HepG2 (cell line): ENCODE measurements around the gene ADSS1. TPM values are rescaled to one million over a fixed set of nuclear protein-coding genes. Genes with fewer than 3 reads are reported as not detected.

Experiments
- ADNP ChIP-seq: sonication (generic); formaldehyde crosslinking; IDR thresholded peaks from 2 replicates; pipeline ENCODE4 v1.4.0; 2020; ENCODE audit warnings: missing genetic modification reagents
- KMT2A ChIP-seq: sonication (generic); formaldehyde crosslinking; IDR thresholded peaks from 2 replicates; pipeline ENCODE4 v1.4.0; 2020; ENCODE audit warnings: missing genetic modification reagents
- MAZ ChIP-seq, 2 experiments: sonication (generic) in 1 of 2; formaldehyde crosslinking in 1 of 2; IDR thresholded peaks; 2 replicates each; pipeline versions ENCODE4 v1.5.0 to v1.6.1; 2012 to 2020; ENCODE audit warnings: low read depth in 2 of 2, mild to moderate bottlenecking in 2 of 2, borderline replicate concordance in 1 of 2, improper control_type of control experiment in 1 of 2, low read length in 1 of 2, missing genetic modification reagents in 1 of 2, moderate library complexity in 1 of 2
- NONO ChIP-seq, 2 experiments: fragments of 450-650 bp in 1 of 2; sonication (generic) in 1 of 2; formaldehyde crosslinking in 1 of 2; IDR thresholded peaks in 1 of 2; conservative IDR thresholded peaks in 1 of 2; 2 replicates each; pipeline versions ENCODE4 v1.6.1 to v1.8.0; 2017 to 2022; ENCODE audit warnings: mild to moderate bottlenecking in 1 of 2, missing genetic modification reagents in 1 of 2, moderate library complexity in 1 of 2
- PPARG ChIP-seq: conservative IDR thresholded peaks from 2 replicates; pipeline ENCODE4 v1.6.1; 2016; ENCODE audit warnings: missing biosample characterization, missing genetic modification reagents
- RBM39 ChIP-seq: fragments of 200-400 bp; formaldehyde crosslinking; IDR thresholded peaks from one replicate; pipeline ENCODE4 v1.6.1; 2018; ENCODE audit warnings: antibody characterized with exemption, mild to moderate bottlenecking, low read depth, low read length; ENCODE audit not compliant: poor library complexity, severe bottlenecking
- SRSF1 ChIP-seq: fragments of 200-400 bp; formaldehyde crosslinking; optimal IDR thresholded peaks from 2 replicates; pipeline ENCODE3; 2017; ENCODE audit warnings: mild to moderate bottlenecking, low read depth, low read length, moderate library complexity
- TARDBP ChIP-seq: sonication (generic); formaldehyde crosslinking; IDR thresholded peaks from 2 replicates; pipeline ENCODE4 v1.8.0; 2022; ENCODE audit warnings: mild to moderate bottlenecking, missing genetic modification reagents
- ZNF10 ChIP-seq: sonication (generic); formaldehyde crosslinking; IDR thresholded peaks from 2 replicates; pipeline ENCODE4 v1.4.0; 2020; ENCODE audit warnings: mild to moderate bottlenecking, low read depth, missing genetic modification reagents, borderline replicate concordance
- ZNF296 ChIP-seq: sonication (generic); formaldehyde crosslinking; conservative IDR thresholded peaks from 2 replicates; pipeline ENCODE4 v1.5.0; 2020; ENCODE audit warnings: mild to moderate bottlenecking, missing genetic modification reagents
- ZNF33B ChIP-seq: sonication (generic); formaldehyde crosslinking; IDR thresholded peaks from 2 replicates; pipeline ENCODE4 v1.5.1; 2020; ENCODE audit warnings: mild to moderate bottlenecking, missing genetic modification reagents
- ZNF343 ChIP-seq: sonication (generic); formaldehyde crosslinking; IDR thresholded peaks from 2 replicates; pipeline ENCODE4 v1.4.0; 2020; ENCODE audit warnings: mild to moderate bottlenecking, missing genetic modification reagents
- ZNF382 ChIP-seq: sonication (generic); formaldehyde crosslinking; IDR thresholded peaks from 2 replicates; pipeline ENCODE4 v1.5.0; 2020; ENCODE audit warnings: missing genetic modification reagents, mild to moderate bottlenecking, borderline replicate concordance
- ZSCAN21 ChIP-seq: sonication (generic); formaldehyde crosslinking; IDR thresholded peaks from 2 replicates; pipeline ENCODE4 v1.8.0; 2022; ENCODE audit warnings: mild to moderate bottlenecking, missing genetic modification reagents, moderate library complexity, borderline replicate concordance
- ZSCAN22 ChIP-seq: sonication (generic); formaldehyde crosslinking; IDR thresholded peaks from 2 replicates; pipeline ENCODE4 v1.4.0; 2020; ENCODE audit warnings: mild to moderate bottlenecking, missing genetic modification reagents
- polyA plus RNA-seq, 8 experiments: library from polyadenylated mRNA; depleted of rRNA in 3 of 8; stranded (reverse) in 7 of 8; unstranded in 1 of 8; fragments of >200 nt; fragmentation: Illumina TruSeq in 4 of 8; extraction: Trizol in 4 of 8; gene quantifications; 2 replicates each; pipeline versions ENCODE4 v1.2.1 to v1.2.3, GENCODE V29; 2011 to 2016; ENCODE audit warnings: low read depth in 4 of 8, missing spikeins in 1 of 8, mixed read lengths in 1 of 8; ENCODE audit not compliant: insufficient read depth in 1 of 8
- total RNA-seq, 5 experiments: library from RNA; depleted of rRNA; stranded (reverse); fragments of >200 nt; fragmentation: Illumina TruSeq; extraction: Trizol; gene quantifications; 2 replicates each; pipeline ENCODE4 v1.2.3, GENCODE V29; 2016; ENCODE audit warnings: low read depth in 1 of 5
- TF ChIP-seq, protein P1 (sequence below): IDR thresholded peaks from 2 replicates; pipeline ENCODE4 v1.6.1; 2012; ENCODE audit warnings: inconsistent platforms
- TF ChIP-seq, protein P2 (sequence below): sonication (generic); formaldehyde crosslinking; IDR thresholded peaks from 2 replicates; pipeline ENCODE4 v1.5.1; 2020; ENCODE audit warnings: missing genetic modification reagents, mild to moderate bottlenecking, borderline replicate concordance
- TF ChIP-seq, protein P3 (sequence below): sonication (generic); formaldehyde crosslinking; IDR thresholded peaks from 2 replicates; pipeline ENCODE4 v1.5.1; 2020; ENCODE audit warnings: mild to moderate bottlenecking, missing genetic modification reagents
- TF ChIP-seq, protein P4 (sequence below): sonication (generic); formaldehyde crosslinking; IDR thresholded peaks from 2 replicates; pipeline ENCODE4 v1.8.0; 2022; ENCODE audit warnings: missing genetic modification reagents, mild to moderate bottlenecking, moderate library complexity, borderline replicate concordance

ADSS1 gene
- total and polyA plus RNA-seq, 2 of the 13 experiments (the other 11 are each of a cell fraction or from before 2014, with no cell fraction given) = 1.0 to 36.7 TPM

DNA sequence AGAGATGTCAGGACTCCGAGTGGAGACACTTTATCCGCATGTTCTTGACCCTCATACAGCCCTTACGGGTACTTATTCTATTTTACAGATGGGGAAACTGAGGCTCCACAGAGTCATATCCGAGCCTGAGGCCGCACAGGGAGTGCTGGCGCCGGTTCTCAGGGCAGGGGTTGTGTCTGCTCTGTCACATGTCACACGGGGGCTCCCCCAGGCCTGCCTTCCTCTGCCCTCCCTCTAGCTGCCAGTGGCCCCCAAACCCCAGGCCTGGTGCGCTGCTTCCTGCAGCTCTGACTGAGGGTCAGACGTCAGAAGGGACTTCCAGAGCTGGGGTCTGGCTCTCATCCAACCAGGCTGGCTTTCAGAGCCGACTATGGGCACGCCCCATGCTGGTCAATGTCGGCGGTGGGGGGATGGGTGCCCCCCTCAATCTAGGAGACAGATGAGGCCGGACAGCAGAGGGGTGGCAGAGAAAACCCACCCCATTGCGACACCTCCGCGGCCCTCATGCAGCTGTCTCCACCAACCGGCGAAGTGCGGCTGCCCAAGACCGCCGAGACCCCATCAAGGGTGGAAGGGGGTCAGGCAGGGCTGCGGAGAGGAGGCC, 35.4 kb upstream of the ADSS1 start (continued):
- TF ChIP-seq SRSF1 (peak; percentile 36), ZNF33B (0 out of 2 replicates have a peak, but pooled peaks have one; percentile 22), ZNF296 (CRISPR knock-in tag) (no peak), ZNF10 (CRISPR knock-in tag) (no peak), ADNP (peak; percentile 86), KMT2A (CRISPR knock-in tag) (0 out of 2 replicates have a peak, but pooled peaks have one; percentile 18), ZSCAN22 (CRISPR knock-in tag) (0 out of 2 replicates have a peak, but pooled peaks have one; percentile 16), ZNF382 (CRISPR knock-in tag) (no peak), ZSCAN21 (CRISPR knock-in tag) (no peak), NONO (IDR thresholded peaks at IDR 0.05) (no peak), NONO (CRISPR knock-in tag; conservative IDR thresholded peaks at IDR 0.05) (0 out of 2 replicates have a peak, but pooled peaks have one; percentile 14), PPARG (CRISPR knock-in tag) (no peak), ZNF343 (CRISPR knock-in tag) (0 out of 2 replicates have a peak, but pooled peaks have one; percentile 8), RBM39 (no peak), MAZ (IDR thresholded peaks at IDR 0.05; ENCODE audit: borderline replicate concordance, low read depth, low read length) (no peak), MAZ (CRISPR knock-in tag; IDR thresholded peaks at IDR 0.05; ENCODE audit: low read depth) (peak; percentile 9; the same call in 1 of the 2 replicates), TARDBP (CRISPR knock-in tag) (no peak)
- TF ChIP-seq, protein P1, sequence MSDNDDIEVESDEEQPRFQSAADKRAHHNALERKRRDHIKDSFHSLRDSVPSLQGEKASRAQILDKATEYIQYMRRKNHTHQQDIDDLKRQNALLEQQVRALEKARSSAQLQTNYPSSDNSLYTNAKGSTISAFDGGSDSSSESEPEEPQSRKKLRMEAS = peak; percentile 13; the same call in 1 of the 2 replicates
- TF ChIP-seq, protein P2, sequence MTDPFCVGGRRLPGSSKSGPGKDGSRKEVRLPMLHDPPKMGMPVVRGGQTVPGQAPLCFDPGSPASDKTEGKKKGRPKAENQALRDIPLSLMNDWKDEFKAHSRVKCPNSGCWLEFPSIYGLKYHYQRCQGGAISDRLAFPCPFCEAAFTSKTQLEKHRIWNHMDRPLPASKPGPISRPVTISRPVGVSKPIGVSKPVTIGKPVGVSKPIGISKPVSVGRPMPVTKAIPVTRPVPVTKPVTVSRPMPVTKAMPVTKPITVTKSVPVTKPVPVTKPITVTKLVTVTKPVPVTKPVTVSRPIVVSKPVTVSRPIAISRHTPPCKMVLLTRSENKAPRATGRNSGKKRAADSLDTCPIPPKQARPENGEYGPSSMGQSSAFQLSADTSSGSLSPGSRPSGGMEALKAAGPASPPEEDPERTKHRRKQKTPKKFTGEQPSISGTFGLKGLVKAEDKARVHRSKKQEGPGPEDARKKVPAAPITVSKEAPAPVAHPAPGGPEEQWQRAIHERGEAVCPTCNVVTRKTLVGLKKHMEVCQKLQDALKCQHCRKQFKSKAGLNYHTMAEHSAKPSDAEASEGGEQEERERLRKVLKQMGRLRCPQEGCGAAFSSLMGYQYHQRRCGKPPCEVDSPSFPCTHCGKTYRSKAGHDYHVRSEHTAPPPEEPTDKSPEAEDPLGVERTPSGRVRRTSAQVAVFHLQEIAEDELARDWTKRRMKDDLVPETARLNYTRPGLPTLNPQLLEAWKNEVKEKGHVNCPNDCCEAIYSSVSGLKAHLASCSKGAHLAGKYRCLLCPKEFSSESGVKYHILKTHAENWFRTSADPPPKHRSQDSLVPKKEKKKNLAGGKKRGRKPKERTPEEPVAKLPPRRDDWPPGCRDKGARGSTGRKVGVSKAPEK (CRISPR knock-in tag) = no peak
- TF ChIP-seq, protein P3, sequence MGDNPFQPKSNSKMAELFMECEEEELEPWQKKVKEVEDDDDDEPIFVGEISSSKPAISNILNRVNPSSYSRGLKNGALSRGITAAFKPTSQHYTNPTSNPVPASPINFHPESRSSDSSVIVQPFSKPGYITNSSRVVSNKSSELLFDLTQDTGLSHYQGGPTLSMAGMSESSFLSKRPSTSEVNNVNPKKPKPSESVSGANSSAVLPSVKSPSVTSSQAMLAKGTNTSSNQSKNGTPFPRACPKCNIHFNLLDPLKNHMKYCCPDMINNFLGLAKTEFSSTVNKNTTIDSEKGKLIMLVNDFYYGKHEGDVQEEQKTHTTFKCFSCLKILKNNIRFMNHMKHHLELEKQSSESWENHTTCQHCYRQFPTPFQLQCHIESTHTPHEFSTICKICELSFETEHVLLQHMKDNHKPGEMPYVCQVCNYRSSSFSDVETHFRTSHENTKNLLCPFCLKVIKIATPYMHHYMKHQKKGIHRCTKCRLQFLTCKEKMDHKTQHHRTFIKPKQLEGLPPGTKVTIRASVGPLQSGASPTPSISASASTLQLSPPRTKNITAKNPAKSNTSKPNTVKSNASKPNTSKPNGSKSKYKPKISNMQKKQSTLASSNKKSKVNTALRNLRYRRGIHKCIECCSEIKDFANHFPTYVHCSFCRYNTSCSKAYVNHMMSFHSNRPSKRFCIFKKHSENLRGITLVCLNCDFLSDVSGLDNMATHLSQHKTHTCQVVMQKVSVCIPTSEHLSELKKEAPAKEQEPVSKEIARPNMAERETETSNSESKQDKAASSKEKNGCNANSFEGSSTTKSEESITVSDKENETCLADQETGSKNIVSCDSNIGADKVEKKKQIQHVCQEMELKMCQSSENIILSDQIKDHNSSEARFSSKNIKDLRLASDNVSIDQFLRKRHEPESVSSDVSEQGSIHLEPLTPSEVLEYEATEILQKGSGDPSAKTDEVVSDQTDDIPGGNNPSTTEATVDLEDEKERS (CRISPR knock-in tag) = no peak; the same call in 1 of the 2 replicates
- TF ChIP-seq, protein P4, sequence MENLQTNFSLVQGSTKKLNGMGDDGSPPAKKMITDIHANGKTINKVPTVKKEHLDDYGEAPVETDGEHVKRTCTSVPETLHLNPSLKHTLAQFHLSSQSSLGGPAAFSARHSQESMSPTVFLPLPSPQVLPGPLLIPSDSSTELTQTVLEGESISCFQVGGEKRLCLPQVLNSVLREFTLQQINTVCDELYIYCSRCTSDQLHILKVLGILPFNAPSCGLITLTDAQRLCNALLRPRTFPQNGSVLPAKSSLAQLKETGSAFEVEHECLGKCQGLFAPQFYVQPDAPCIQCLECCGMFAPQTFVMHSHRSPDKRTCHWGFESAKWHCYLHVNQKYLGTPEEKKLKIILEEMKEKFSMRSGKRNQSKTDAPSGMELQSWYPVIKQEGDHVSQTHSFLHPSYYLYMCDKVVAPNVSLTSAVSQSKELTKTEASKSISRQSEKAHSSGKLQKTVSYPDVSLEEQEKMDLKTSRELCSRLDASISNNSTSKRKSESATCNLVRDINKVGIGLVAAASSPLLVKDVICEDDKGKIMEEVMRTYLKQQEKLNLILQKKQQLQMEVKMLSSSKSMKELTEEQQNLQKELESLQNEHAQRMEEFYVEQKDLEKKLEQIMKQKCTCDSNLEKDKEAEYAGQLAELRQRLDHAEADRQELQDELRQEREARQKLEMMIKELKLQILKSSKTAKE (CRISPR knock-in tag) = 0 out of 2 replicates have a peak, but pooled peaks have one; percentile 39
